Progenitor cell of endocrine pancreas (in vitro differentiated cells): ENCODE measurements around the gene GPR39. TPM values are rescaled to one million over a fixed set of nuclear protein-coding genes. Genes with fewer than 3 reads are reported as not detected.

Source experiments
- DNase-seq: peaks from one replicate; pipeline ENCODE4 v3.0.0; 2021; ENCODE audit warnings: low spot score; ENCODE audit not compliant: unreplicated experiment
- H3K27ac Mint-ChIP-seq: 2 replicates; pipeline ENCODE4 v1.8.0; 2021; ENCODE audit warnings: mild to moderate bottlenecking, moderate library complexity, mixed read lengths
- H3K27me3 Mint-ChIP-seq: 2 replicates; pipeline ENCODE4 v1.8.0; 2021; ENCODE audit warnings: mixed read lengths
- H3K36me3 Mint-ChIP-seq: 2 replicates; pipeline ENCODE4 v1.8.0; 2022; ENCODE audit warnings: mixed read lengths; ENCODE audit not compliant: insufficient read depth
- H3K4me1 Mint-ChIP-seq: 2 replicates; pipeline ENCODE4 v1.8.0; 2021; ENCODE audit warnings: low read depth, mixed read lengths
- H3K4me3 Mint-ChIP-seq: 2 replicates; pipeline ENCODE4 v1.8.0; 2021; ENCODE audit warnings: low read depth, mild to moderate bottlenecking, moderate library complexity, mixed read lengths
- H3K9me3 Mint-ChIP-seq: 2 replicates; pipeline ENCODE4 v1.8.0; 2021; ENCODE audit warnings: low read depth, mixed read lengths
- CTCF ChIP-seq: fragments of 200-600 bp; sonication (generic); IDR thresholded peaks from one replicate; pipeline ENCODE4 v1.5.0; 2021; ENCODE audit warnings: antibody characterized with exemption, mild to moderate bottlenecking; ENCODE audit not compliant: unreplicated experiment
- total RNA-seq: library from RNA; stranded (reverse); gene quantifications from 2 replicates; pipeline ENCODE4 v1.2.1, GENCODE V29; 2021

GPR39 gene
- total RNA-seq, 1 donor from 2014 or later, result 4.0 TPM

DNA sequence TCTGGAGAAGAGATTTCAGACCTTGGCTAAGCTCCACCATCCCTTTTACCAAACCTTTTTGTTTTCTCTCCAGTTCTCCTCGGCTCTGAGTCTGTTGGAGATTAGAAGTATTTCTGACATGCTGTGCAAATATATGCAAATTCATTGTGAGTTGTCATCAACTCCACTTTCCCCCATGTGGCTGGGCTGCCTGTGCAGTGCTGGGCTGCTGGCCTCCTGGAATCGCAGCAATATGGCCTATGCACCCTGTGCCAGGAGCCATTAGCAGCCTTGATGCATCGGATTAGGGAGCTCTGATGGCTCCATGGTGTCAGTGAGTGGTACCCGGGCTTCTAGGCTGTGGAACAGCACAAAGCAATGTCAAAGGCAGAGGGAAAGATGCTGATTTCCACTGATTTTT is 80.0 kb downstream of the GPR39 start:
- no peaks in the 10 kb centered on the region for H3K27me3 Mint-ChIP-seq
- no peaks in the 10 kb centered on the region for H3K4me1 Mint-ChIP-seq
- H3K9me3 Mint-ChIP-seq, result peaks cover 3% of the 10 kb centered on the region
- H3K27ac Mint-ChIP-seq, result no peak overlapping the region
- H3K36me3 Mint-ChIP-seq, result no peaks in the 10 kb centered on the region
- no peak for DNase-seq
- TF ChIP-seq CTCF, result no peak
- no peak overlapping the region for H3K4me3 Mint-ChIP-seq

GRCh38 chr2:132497591-132497990 is 81.0 kb downstream of the GPR39 start:
- no peak for TF ChIP-seq CTCF
- no peak for DNase-seq
- no peaks in the 10 kb centered on the region for H3K36me3 Mint-ChIP-seq
- no peaks in the 10 kb centered on the region for H3K27me3 Mint-ChIP-seq
- H3K4me3 Mint-ChIP-seq, result no peak overlapping the region
- no peak overlapping the region for H3K27ac Mint-ChIP-seq
- no peaks in the 10 kb centered on the region for H3K4me1 Mint-ChIP-seq
- H3K9me3 Mint-ChIP-seq, result peaks cover 6% of the 10 kb centered on the region

GRCh38 chr2:132503701-132504100 is 87.1 kb downstream of the GPR39 start:
- Mint-ChIP-seq H3K9me3 (peaks cover 14% of the 10 kb centered on the region), H3K4me1 (no peaks in the 10 kb centered on the region), H3K27me3 (no peaks in the 10 kb centered on the region)

GRCh38 chr2:132515010-132515409 is 98.4 kb downstream of the GPR39 start:
- no peaks in the 10 kb centered on the region for H3K9me3 Mint-ChIP-seq
- H3K4me1 Mint-ChIP-seq, result no peaks in the 10 kb centered on the region
- no peak overlapping the region for H3K27ac Mint-ChIP-seq
- H3K27me3 Mint-ChIP-seq, result no peaks in the 10 kb centered on the region
- TF ChIP-seq CTCF, result no peak
- DNase-seq, result no peak
- H3K36me3 Mint-ChIP-seq, result no peaks in the 10 kb centered on the region
- no peak overlapping the region for H3K4me3 Mint-ChIP-seq

More at GRCh38 chr2:132503701-132504100, 87.1 kb downstream of the GPR39 start:
- Mint-ChIP-seq H3K36me3 (no peaks in the 10 kb centered on the region), H3K27ac (no peak overlapping the region), H3K4me3 (no peak overlapping the region)
- no peak for DNase-seq
- no peak for TF ChIP-seq CTCF

DNA sequence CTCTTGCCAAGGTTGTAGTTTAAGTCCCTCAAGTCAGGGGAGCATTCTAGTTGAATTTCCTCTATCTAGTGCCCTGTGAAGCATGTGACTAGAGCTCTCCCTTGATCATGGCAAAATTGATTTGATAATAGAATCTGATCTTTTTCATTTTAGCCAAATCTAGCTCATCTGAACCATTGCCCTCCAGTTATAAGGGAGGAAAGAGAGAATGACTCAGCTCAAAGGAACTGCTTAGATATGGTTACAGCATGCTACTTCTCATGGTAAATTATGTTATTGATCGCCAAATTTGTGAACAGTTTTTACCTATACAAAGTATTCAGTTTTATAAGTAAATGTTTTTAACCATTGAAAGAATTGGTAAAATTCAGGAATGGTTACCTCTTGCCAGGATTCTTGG is 100.8 kb downstream of the GPR39 start:
- Mint-ChIP-seq H3K4me3 (no peak overlapping the region), H3K4me1 (no peaks in the 10 kb centered on the region), H3K36me3 (no peaks in the 10 kb centered on the region), H3K27ac (no peak overlapping the region), H3K9me3 (no peaks in the 10 kb centered on the region), H3K27me3 (no peaks in the 10 kb centered on the region)
- no peak for TF ChIP-seq CTCF
- no peak for DNase-seq

DNA sequence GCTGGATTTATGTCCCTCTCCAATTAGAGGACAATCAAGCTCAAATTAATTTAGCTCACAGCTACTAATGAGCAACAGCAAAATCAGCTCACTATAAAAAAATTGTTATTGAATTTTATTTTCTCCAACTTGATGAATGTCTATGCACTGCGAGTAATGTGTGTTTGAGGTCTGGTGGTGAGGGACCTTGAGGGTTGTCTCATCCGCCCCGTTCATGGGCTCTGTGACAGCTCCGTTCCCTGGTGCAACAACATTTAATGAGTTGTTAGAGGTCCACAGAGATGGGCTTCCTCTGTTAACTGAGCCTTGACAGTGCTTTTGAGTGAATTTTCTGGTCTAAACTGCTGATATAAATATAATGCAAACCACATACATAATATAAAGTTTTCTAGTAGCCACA is 101.7 kb downstream of the GPR39 start:
- no peaks in the 10 kb centered on the region for H3K4me1 Mint-ChIP-seq
- H3K27me3 Mint-ChIP-seq, result no peaks in the 10 kb centered on the region
- no peaks in the 10 kb centered on the region for H3K36me3 Mint-ChIP-seq
- DNase-seq, result no peak
- no peak for TF ChIP-seq CTCF
- no peak overlapping the region for H3K4me3 Mint-ChIP-seq
- H3K27ac Mint-ChIP-seq, result no peak overlapping the region
- no peaks in the 10 kb centered on the region for H3K9me3 Mint-ChIP-seq
